Neural progenitor cell (in vitro differentiated cells): ENCODE results near the gene SLC35G1.

Source experiments
- CTCF ChIP-seq: fragments of 200-600 bp; sonication (generic); IDR thresholded peaks from 2 replicates; pipeline ENCODE4 v1.5.1; 2017; ENCODE audit warnings: antibody characterized with exemption, mild to moderate bottlenecking
- EZH2 ChIP-seq: fragments of 200-600 bp; sonication (generic); IDR thresholded peaks from 2 replicates; pipeline ENCODE4 v1.6.1; 2017; ENCODE audit warnings: antibody characterized with exemption, mild to moderate bottlenecking, moderate library complexity
- EZH2phosphoT487 ChIP-seq: fragments of 200-600 bp; sonication (generic); IDR thresholded peaks from 2 replicates; pipeline ENCODE4 v1.6.1; 2017; ENCODE audit warnings: antibody characterized with exemption

DNA sequence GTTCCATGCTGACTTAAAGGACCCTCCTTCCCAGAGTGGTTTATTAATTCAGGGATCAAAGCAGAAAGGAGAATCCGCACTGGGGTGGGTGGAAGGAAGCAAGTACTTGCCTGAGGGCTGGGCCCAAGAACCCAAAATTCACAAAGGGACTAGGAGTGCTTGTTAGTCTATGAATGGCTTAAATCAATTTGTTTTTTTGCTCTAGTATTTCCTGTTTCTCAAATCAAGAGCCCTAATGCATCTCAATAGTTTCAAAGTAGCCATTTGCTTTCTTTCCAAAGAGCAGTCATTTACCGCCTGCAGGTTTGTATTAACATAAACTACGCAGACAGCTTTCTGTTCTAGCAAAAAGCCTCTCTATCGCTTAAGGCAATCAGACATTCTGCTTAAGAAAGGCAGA, 44.2 kb upstream of the SLC35G1 start:
- TF ChIP-seq CTCF: no peak
- TF ChIP-seq EZH2: no peak
- no peak for TF ChIP-seq EZH2phosphoT487
